Liver (tissue), 9 donors: ENCODE results near the gene RNF141. TPM values are rescaled to one million over a fixed set of nuclear protein-coding genes. Genes with fewer than 3 reads are reported as not detected.

Experiments
- DNase-seq: peaks from one replicate; pipeline ENCODE4 v3.0.0-alpha.2; 2017; ENCODE audit warnings: low spot score
- H3K27ac ChIP-seq, 2 donors: one replicate each; pipeline ENCODE4 v1.7.0; 2013; ENCODE audit warnings: inconsistent platforms in 2 of 2, low read length in 2 of 2, control low read depth in 1 of 2, low read depth in 1 of 2, mild to moderate bottlenecking in 1 of 2
- H3K27me3 ChIP-seq, 4 donors: one replicate each; pipeline versions ENCODE4 v1.6.1 to v1.7.0; 2013; ENCODE audit warnings: low read length in 3 of 4, inconsistent platforms in 1 of 4, mild to moderate bottlenecking in 1 of 4, moderate library complexity in 1 of 4; ENCODE audit not compliant: control insufficient read depth in 4 of 4, insufficient read depth in 4 of 4
- H3K36me3 ChIP-seq, 4 donors: one replicate each; pipeline versions ENCODE4 v1.6.1 to v1.7.0; 2013; ENCODE audit warnings: low read length in 3 of 4, mild to moderate bottlenecking in 3 of 4, low read depth in 1 of 4, moderate library complexity in 1 of 4; ENCODE audit not compliant: control insufficient read depth in 4 of 4, insufficient read depth in 3 of 4
- H3K4me1 ChIP-seq, 4 donors: one replicate each; pipeline versions ENCODE4 v1.6.1 to v1.7.0; 2013; ENCODE audit warnings: low read length in 3 of 4, mild to moderate bottlenecking in 3 of 4, moderate library complexity in 1 of 4; ENCODE audit not compliant: control insufficient read depth in 4 of 4, insufficient read depth in 4 of 4
- H3K4me3 ChIP-seq, 3 donors: one replicate each; pipeline versions ENCODE4 v1.6.1 to v1.7.0; 2013; ENCODE audit warnings: low read length in 3 of 3, control low read depth in 1 of 3, low read depth in 1 of 3, mild to moderate bottlenecking in 1 of 3
- H3K9ac ChIP-seq, 2 donors: one replicate each; pipeline ENCODE4 v1.7.0; 2013; ENCODE audit warnings: low read length in 2 of 2, mild to moderate bottlenecking in 2 of 2, moderate library complexity in 2 of 2, control low read depth in 1 of 2, low read depth in 1 of 2
- H3K9me3 ChIP-seq, 4 donors: one replicate each; pipeline versions ENCODE4 v1.6.1 to v1.7.0; 2013; ENCODE audit warnings: low read length in 3 of 4; ENCODE audit not compliant: control insufficient read depth in 4 of 4
- ATF3 ChIP-seq: IDR thresholded peaks from 2 replicates; pipeline ENCODE4 v1.6.1; 2016; ENCODE audit warnings: antibody characterized with exemption
- CTCF ChIP-seq: fragments of 150-350 bp; IDR thresholded peaks from 2 replicates; pipeline ENCODE4 v1.5.1; 2017; ENCODE audit warnings: improper control_type of control experiment, low read depth, low read length; ENCODE audit not compliant: missing input control
- EGR1 ChIP-seq, 2 donors: IDR thresholded peaks; 2 replicates each; pipeline ENCODE4 v1.6.1; 2016 to 2018; ENCODE audit warnings: antibody characterized with exemption in 2 of 2, low read depth in 2 of 2
- FOXA1 ChIP-seq: IDR thresholded peaks from 2 replicates; pipeline ENCODE4 v1.6.1; 2016; ENCODE audit warnings: antibody characterized with exemption
- FOXA2 ChIP-seq: IDR thresholded peaks from 2 replicates; pipeline ENCODE4 v1.6.1; 2016; ENCODE audit warnings: antibody characterized with exemption
- GABPA ChIP-seq, 2 donors: IDR thresholded peaks in 1 of 2; conservative IDR thresholded peaks in 1 of 2; 2 replicates each; pipeline ENCODE4 v1.6.1; 2016; ENCODE audit warnings: antibody characterized with exemption in 2 of 2, mild to moderate bottlenecking in 1 of 2, moderate library complexity in 1 of 2
- HNF4A ChIP-seq, 2 donors: conservative IDR thresholded peaks; 2 replicates each; pipeline ENCODE4 v1.6.1; 2016; ENCODE audit warnings: antibody characterized with exemption in 2 of 2, mild to moderate bottlenecking in 2 of 2
- JUND ChIP-seq, 2 donors: IDR thresholded peaks; 2 replicates each; pipeline ENCODE4 v1.6.1; 2016; ENCODE audit warnings: antibody characterized with exemption in 2 of 2
- MAX ChIP-seq: IDR thresholded peaks from 2 replicates; pipeline ENCODE4 v1.6.1; 2016; ENCODE audit warnings: antibody characterized with exemption
- NR2F2 ChIP-seq: IDR thresholded peaks from 2 replicates; pipeline ENCODE4 v1.6.1; 2016; ENCODE audit warnings: antibody characterized with exemption
- RAD21 ChIP-seq, 2 donors: IDR thresholded peaks; 2 replicates each; pipeline ENCODE4 v1.6.1; 2016; ENCODE audit warnings: antibody characterized with exemption in 2 of 2, mild to moderate bottlenecking in 2 of 2
- SP1 ChIP-seq: IDR thresholded peaks from 2 replicates; pipeline ENCODE4 v1.6.1; 2018; ENCODE audit warnings: antibody characterized with exemption, mild to moderate bottlenecking
- TAF1 ChIP-seq: conservative IDR thresholded peaks from 2 replicates; pipeline ENCODE4 v1.6.1; 2016; ENCODE audit warnings: antibody characterized with exemption, mild to moderate bottlenecking
- YY1 ChIP-seq: IDR thresholded peaks from 2 replicates; pipeline ENCODE4 v1.6.1; 2016; ENCODE audit warnings: antibody characterized with exemption, mild to moderate bottlenecking
- ZBTB33 ChIP-seq: IDR thresholded peaks from 2 replicates; pipeline ENCODE4 v1.6.1; 2016; ENCODE audit warnings: antibody characterized with exemption
- WGBS: extraction: QIAGEN DNeasy Blood & Tissue Kit; methylation state at CpG from one replicate; pipeline ENCODE4 v1.1.7; 2013; 5-methylcytosine and 5-hydroxymethylcytosine counted together
- polyA plus RNA-seq, 2 donors: library from polyadenylated mRNA; stranded (reverse) in 1 of 2; unstranded in 1 of 2; fragments of 200-250 nt in 1 of 2; fragments of >200 nt in 1 of 2; fragmentation: Nextera tagmentation in 1 of 2; extraction: Ambion mirVana in 1 of 2; gene quantifications; one replicate each; pipeline versions ENCODE4 v1.2.1 to v1.2.3, GENCODE V29; 2013 to 2015
- total RNA-seq, 2 donors: library from RNA; depleted of rRNA; stranded (reverse); fragments of >200 nt; gene quantifications; one replicate each; pipeline ENCODE4 v1.2.3, GENCODE V29; 2014
- donor health status: healthy.
- donor health status: healthy.
- donor health status: healthy.
- donor health status: healthy.
- donor health status: healthy.

The RNF141 gene
- total and polyA plus RNA-seq, 4 donors = 6.9 to 14.6 (median 13.0) TPM

- no peak for TF ChIP-seq CTCF
- no peak for TF ChIP-seq TAF1
- TF ChIP-seq HNF4A (conservative IDR thresholded peaks at IDR 0.05) = no peak
- no peak for TF ChIP-seq RAD21 (IDR thresholded peaks at IDR 0.05)
- TF ChIP-seq YY1 = no peak
- no peak for TF ChIP-seq NR2F2
- no peak for TF ChIP-seq GABPA (IDR thresholded peaks at IDR 0.05 in 1 of 2, conservative IDR thresholded peaks at IDR 0.05 in 1 of 2)
- no peak for TF ChIP-seq JUND (IDR thresholded peaks at IDR 0.05)
- TF ChIP-seq EGR1 (IDR thresholded peaks at IDR 0.05; ENCODE audit: low read depth in 2 of 2) = no peak
Observed at GRCh38 chr11:10561043-10561818, 20.2 kb upstream of the RNF141 start (continued).

- no peak overlapping the region for H3K9ac ChIP-seq
- H3K4me3 ChIP-seq = no peak overlapping the region
- WGBS = 56% methylated on average over 3 of the region's 3 CpGs
- H3K9me3 ChIP-seq = no peaks in the 10 kb centered on the region
- peaks cover 0 to 5% (median 0%) of the 10 kb centered on the region in 4 donors for H3K4me1 ChIP-seq
- DNase-seq = no peak
- H3K27ac ChIP-seq = no peak overlapping the region
- H3K27me3 ChIP-seq = no peaks in the 10 kb centered on the region
- TF ChIP-seq ATF3 (no peak), FOXA2 (no peak), TAF1 (no peak), CTCF (no peak), HNF4A (conservative IDR thresholded peaks at IDR 0.05) (peak; percentile 19 to 31), EGR1 (IDR thresholded peaks at IDR 0.05; ENCODE audit: low read depth in 2 of 2) (no peak), MAX (no peak)
- H3K36me3 ChIP-seq = peaks cover 0 to 4% (median 1%) of the 10 kb centered on the region in 4 donors
Observed at GRCh38 chr11:10558288-10558687, 17.3 kb upstream of the RNF141 start.

- Histone ChIP-seq H3K9ac (no peak overlapping the region), H3K9me3 (peaks cover 0 to 4% (median 0%) of the 10 kb centered on the region in 4 donors), H3K4me1 (peaks cover 0 to 5% (median 0%) of the 10 kb centered on the region in 4 donors), H3K4me3 (no peak overlapping the region), H3K27me3 (no peaks in the 10 kb centered on the region), H3K36me3 (peaks cover 0 to 4% (median 1%) of the 10 kb centered on the region in 4 donors), H3K27ac (no peak overlapping the region)
- no peak for DNase-seq
- WGBS = 67% methylated on average over 1 of the region's 1 CpG
- TF ChIP-seq GABPA (IDR thresholded peaks at IDR 0.05 in 1 of 2, conservative IDR thresholded peaks at IDR 0.05 in 1 of 2) (no peak), FOXA1 (no peak), NR2F2 (no peak), ATF3 (no peak), JUND (IDR thresholded peaks at IDR 0.05) (no peak), CTCF (no peak), RAD21 (IDR thresholded peaks at IDR 0.05) (no peak), TAF1 (no peak), ZBTB33 (no peak), SP1 (no peak), HNF4A (conservative IDR thresholded peaks at IDR 0.05) (no peak)
Observed at GRCh38 chr11:10556590-10556989, 15.6 kb upstream of the RNF141 start.
